Prostate gland (tissue), 2 donors: ENCODE data around the gene ZBTB16. TPM values are rescaled to one million over a fixed set of nuclear protein-coding genes. Genes with fewer than 3 reads are reported as not detected.

Experiments used
- DNase-seq: peaks from one replicate; pipeline ENCODE4 v3.0.0-alpha.2; 2019; ENCODE audit warnings: low spot score
- H3K27ac ChIP-seq, 2 donors: fragments of 200-600 bp; sonication (generic); 2 replicates each; pipeline ENCODE4 v1.5.1; 2017 to 2019
- H3K27me3 ChIP-seq: fragments of 200-600 bp; sonication (generic); replicated peaks from 2 replicates; pipeline ENCODE4 v1.5.1; 2019; ENCODE audit not compliant: insufficient read depth
- H3K36me3 ChIP-seq, 2 donors: fragments of 200-600 bp; sonication (generic); 1 replicate in 1 of 2; 2 replicates in 1 of 2; pipeline versions ENCODE4 v1.5.1 to v1.8.1; 2017 to 2019
- H3K4me1 ChIP-seq: fragments of 200-600 bp; sonication (generic); replicated peaks from 2 replicates; pipeline ENCODE4 v1.5.1; 2019
- H3K4me3 ChIP-seq, 2 donors: fragments of 200-600 bp; sonication (generic); 2 replicates each; pipeline ENCODE4 v1.5.1; 2017 to 2019
- H3K9me3 ChIP-seq: fragments of 200-600 bp; sonication (generic); 2 replicates; pipeline ENCODE4 v1.5.1; 2017
- POLR2A ChIP-seq: fragments of 450-650 bp; IDR thresholded peaks from one replicate; pipeline ENCODE4 v1.6.1; 2016; ENCODE audit warnings: antibody characterized with exemption, mild to moderate bottlenecking
- POLR2AphosphoS5 ChIP-seq: sonication (generic); formaldehyde crosslinking; IDR thresholded peaks from one replicate; pipeline ENCODE4 v1.6.1; 2017; ENCODE audit warnings: antibody characterized with exemption
- WGBS: methylation state at CpG from one replicate; pipeline ENCODE4 v1.1.5; 2018; 5-methylcytosine and 5-hydroxymethylcytosine counted together
- intact Hi-C: fragments of 100-400 bp; cut with DNase I; formaldehyde crosslinking; loops from one replicate; pipeline ENCODE4 v1.14.2; 2022
- total RNA-seq, 2 donors: library from RNA; depleted of rRNA; stranded (reverse); fragments of >200 nt; gene quantifications; one replicate each; pipeline ENCODE4 v1.1.0, GENCODE V29; 2016
- TF ChIP-seq, protein P1 (sequence below), 4 experiments: fragments of 200-600 bp in 2 of 4; fragments of 450-650 bp in 2 of 4; sonication (generic) in 2 of 4; IDR thresholded peaks; 1 replicate in 3 of 4; 2 replicates in 1 of 4; pipeline ENCODE4 v1.5.1; 2016 to 2019; ENCODE audit warnings: antibody characterized with exemption in 4 of 4, mild to moderate bottlenecking in 2 of 4, moderate library complexity in 2 of 4

ZBTB16 gene
- total RNA-seq, 2 donors from 2014 or later: 171 to 230 TPM

DNA sequence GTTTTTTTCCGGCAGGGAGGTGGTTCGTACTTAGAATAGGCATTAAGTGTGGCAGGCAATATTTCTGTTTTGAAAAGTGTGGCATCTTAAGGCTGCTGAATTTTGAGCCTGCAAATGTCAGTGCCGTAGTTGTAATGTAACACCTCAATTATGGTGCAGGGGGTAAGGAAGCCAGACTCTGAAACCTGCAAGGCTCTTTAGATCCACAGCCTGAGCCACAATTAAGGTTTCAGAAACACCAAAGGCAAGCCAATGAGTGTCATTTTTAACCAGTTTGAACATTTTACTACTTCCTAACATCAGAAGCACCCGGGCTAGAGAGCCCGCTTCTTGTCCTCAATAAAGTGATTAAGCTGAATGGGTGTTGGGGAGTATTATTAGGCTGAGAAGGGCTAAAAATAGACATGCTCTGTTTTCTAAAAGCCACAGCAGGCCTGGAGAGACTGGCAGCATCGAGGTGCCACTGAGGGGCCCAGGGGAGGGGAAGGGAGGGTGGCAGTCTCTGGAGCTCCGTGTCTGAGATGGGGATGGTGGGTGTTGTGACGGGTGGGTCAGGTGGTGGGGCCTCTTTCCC is 113.4 kb downstream of the ZBTB16 start:
- TF ChIP-seq POLR2A: no peak
- TF ChIP-seq, protein P1, sequence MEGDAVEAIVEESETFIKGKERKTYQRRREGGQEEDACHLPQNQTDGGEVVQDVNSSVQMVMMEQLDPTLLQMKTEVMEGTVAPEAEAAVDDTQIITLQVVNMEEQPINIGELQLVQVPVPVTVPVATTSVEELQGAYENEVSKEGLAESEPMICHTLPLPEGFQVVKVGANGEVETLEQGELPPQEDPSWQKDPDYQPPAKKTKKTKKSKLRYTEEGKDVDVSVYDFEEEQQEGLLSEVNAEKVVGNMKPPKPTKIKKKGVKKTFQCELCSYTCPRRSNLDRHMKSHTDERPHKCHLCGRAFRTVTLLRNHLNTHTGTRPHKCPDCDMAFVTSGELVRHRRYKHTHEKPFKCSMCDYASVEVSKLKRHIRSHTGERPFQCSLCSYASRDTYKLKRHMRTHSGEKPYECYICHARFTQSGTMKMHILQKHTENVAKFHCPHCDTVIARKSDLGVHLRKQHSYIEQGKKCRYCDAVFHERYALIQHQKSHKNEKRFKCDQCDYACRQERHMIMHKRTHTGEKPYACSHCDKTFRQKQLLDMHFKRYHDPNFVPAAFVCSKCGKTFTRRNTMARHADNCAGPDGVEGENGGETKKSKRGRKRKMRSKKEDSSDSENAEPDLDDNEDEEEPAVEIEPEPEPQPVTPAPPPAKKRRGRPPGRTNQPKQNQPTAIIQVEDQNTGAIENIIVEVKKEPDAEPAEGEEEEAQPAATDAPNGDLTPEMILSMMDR (IDR thresholded peaks at IDR 0.05): no peak
- TF ChIP-seq POLR2AphosphoS5: no peak
- H3K4me3 ChIP-seq: no peak overlapping the region
- H3K27ac ChIP-seq: peak overlapping the region; percentile 99
- H3K27me3 ChIP-seq: no peaks in the 10 kb centered on the region
- no peaks in the 10 kb centered on the region for H3K9me3 ChIP-seq
- no peak for DNase-seq
- 52% methylated on average over 8 of the region's 8 CpGs for WGBS
- intact Hi-C loops: no loop called here
- peaks cover 43% of the 10 kb centered on the region for H3K4me1 ChIP-seq
- H3K36me3 ChIP-seq: no peaks in the 10 kb centered on the region

DNA sequence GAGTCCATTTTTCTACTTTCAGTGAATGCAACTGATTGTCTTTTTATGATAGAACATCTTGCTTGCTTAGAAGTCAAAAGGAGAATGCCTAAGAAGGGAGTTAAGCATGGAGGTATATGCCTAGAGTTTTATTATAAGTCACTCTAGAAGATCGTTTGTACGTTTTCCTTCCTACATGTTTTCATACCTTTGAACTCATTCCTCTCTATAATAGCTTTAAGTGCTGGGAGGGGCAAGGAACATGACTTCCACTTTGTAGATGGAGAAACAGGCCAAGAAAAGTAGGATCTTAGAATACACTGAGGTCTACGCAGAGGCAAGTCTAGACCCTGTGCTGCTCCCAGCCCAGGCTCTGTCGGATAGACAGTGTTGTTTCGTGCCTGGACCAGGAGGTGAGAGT is 114.3 kb downstream of the ZBTB16 start:
- Histone ChIP-seq H3K4me1 (peaks cover 44% of the 10 kb centered on the region), H3K27me3 (no peaks in the 10 kb centered on the region), H3K36me3 (no peaks in the 10 kb centered on the region), H3K4me3 (no peak overlapping the region), H3K27ac (peak overlapping the region; percentile 99), H3K9me3 (no peaks in the 10 kb centered on the region)
- intact Hi-C loops: no loop called here
- TF ChIP-seq, protein P1 (IDR thresholded peaks at IDR 0.05): no peak
- WGBS: 86% methylated on average over 5 of the region's 5 CpGs
- no peak for DNase-seq

DNA sequence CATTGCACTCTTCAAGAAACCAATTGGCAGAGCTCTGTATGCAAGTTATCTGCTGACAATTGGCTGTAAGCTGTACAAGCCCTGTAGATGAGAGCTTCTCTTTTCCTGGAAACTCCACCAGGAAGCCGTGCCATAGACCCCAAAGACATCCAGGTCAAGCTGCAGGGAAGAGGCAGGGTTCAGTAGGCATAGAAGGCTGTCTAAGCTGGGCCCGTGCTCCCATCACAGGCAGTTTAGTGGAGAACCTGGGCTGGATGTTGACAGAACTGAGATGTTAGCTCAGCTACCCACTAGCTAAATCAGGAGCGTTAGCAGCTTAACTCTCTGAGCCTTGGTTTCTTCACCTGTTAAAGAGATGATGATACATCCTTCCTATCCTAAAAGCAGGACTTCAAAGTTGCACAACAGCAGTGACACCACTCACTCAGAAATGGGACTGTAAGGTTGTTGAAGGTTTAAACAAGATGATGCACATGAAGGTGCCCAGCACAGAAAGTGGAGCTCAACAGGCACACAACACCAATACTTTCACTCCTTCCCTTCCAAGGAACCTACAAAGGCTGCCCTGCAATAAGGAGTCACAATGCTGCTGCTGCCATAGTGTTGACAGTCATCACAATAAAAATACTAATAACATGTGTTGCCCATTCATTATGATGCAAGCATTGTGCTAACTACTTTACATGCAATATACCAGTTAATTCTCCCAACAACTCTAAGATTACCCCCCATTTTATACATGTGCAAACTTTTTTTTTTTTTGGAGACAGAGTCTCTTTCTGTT is 115.4 kb downstream of the ZBTB16 start:
- peaks cover 36% of the 10 kb centered on the region for H3K4me1 ChIP-seq
- H3K9me3 ChIP-seq: no peaks in the 10 kb centered on the region
- DNase-seq: no peak
- TF ChIP-seq POLR2AphosphoS5 (no peak), POLR2A (no peak)
- TF ChIP-seq, protein P1 (IDR thresholded peaks at IDR 0.05): no peak
- 57% methylated on average over 3 of the region's 3 CpGs for WGBS
- intact Hi-C loops: no loop called here
- no peaks in the 10 kb centered on the region for H3K36me3 ChIP-seq
- peak overlapping the region; percentile 99 for H3K27ac ChIP-seq
- H3K27me3 ChIP-seq: no peaks in the 10 kb centered on the region
- no peak overlapping the region for H3K4me3 ChIP-seq

DNA sequence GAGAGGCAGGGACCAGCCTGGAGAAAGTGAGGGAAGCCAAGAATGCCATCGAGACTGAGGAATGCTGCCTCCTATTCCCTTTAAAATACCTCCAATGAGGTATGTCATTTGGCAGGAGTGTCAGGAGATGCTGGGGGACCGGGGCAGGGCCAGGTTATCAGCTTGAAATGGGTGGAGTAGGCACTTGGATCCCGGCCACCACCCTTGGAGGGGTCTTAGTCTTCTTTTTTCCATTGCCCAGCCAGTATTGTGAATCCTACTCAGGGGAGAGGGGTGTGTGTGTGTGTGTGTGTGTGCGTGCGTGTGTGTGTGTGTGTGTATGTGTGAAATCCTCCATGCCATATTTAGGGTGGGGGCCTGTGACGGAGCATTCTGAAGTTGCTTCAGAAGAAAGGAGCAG is 116.2 kb downstream of the ZBTB16 start:
- peak overlapping the region; percentile 99 for H3K27ac ChIP-seq
- intact Hi-C loops: no loop called here
- H3K4me3 ChIP-seq: no peak overlapping the region
- H3K4me1 ChIP-seq: peaks cover 42% of the 10 kb centered on the region
- no peak for TF ChIP-seq POLR2A
- TF ChIP-seq POLR2AphosphoS5: no peak
- TF ChIP-seq, protein P1 (IDR thresholded peaks at IDR 0.05): no peak
- 74% methylated on average over 6 of the region's 6 CpGs for WGBS
- DNase-seq: no peak
- H3K36me3 ChIP-seq: no peaks in the 10 kb centered on the region
- H3K9me3 ChIP-seq: no peaks in the 10 kb centered on the region
- no peaks in the 10 kb centered on the region for H3K27me3 ChIP-seq

DNA sequence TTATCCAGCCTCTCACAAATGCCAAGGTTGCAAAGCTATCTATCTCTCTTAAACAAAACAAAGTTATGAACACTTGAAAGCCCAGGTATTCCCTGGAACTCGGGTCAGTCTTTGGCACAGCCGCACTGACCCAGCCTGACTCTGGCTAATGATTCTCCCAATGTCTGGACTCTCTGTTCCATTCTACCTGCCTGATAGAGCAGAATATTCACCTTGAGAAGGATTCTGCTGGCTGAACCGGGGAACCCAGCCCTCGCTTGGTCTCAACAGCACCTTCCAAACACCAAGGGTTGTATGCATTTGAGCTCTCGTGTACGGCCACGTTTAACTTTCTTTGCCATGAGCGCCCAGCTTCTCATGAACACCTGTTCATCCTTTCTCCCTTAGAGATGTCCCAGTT is 116.8 kb downstream of the ZBTB16 start:
- peak overlapping the region; percentile 99 for H3K27ac ChIP-seq
- no peaks in the 10 kb centered on the region for H3K9me3 ChIP-seq
- H3K36me3 ChIP-seq: no peaks in the 10 kb centered on the region
- TF ChIP-seq POLR2A (no peak), POLR2AphosphoS5 (no peak)
- TF ChIP-seq, protein P1 (IDR thresholded peaks at IDR 0.05): no peak
- H3K27me3 ChIP-seq: no peaks in the 10 kb centered on the region
- no peak overlapping the region for H3K4me3 ChIP-seq
- intact Hi-C loops: no loop called here
- peaks cover 48% of the 10 kb centered on the region for H3K4me1 ChIP-seq
- WGBS: 81% methylated on average over 8 of the region's 8 CpGs
- no peak for DNase-seq
